Progenitor cell of endocrine pancreas (in vitro differentiated cells): ENCODE measurements around the gene FBXW2. TPM values are rescaled to one million over a fixed set of nuclear protein-coding genes. Genes with fewer than 3 reads are reported as not detected.

Experiments
- DNase-seq: peaks from one replicate; pipeline ENCODE4 v3.0.0; 2021; ENCODE audit warnings: low spot score; ENCODE audit not compliant: unreplicated experiment
- H3K27ac Mint-ChIP-seq: 2 replicates; pipeline ENCODE4 v1.8.0; 2021; ENCODE audit warnings: mild to moderate bottlenecking, moderate library complexity, mixed read lengths
- H3K27me3 Mint-ChIP-seq: 2 replicates; pipeline ENCODE4 v1.8.0; 2021; ENCODE audit warnings: mixed read lengths
- H3K36me3 Mint-ChIP-seq: 2 replicates; pipeline ENCODE4 v1.8.0; 2022; ENCODE audit warnings: mixed read lengths; ENCODE audit not compliant: insufficient read depth
- H3K4me1 Mint-ChIP-seq: 2 replicates; pipeline ENCODE4 v1.8.0; 2021; ENCODE audit warnings: low read depth, mixed read lengths
- H3K4me3 Mint-ChIP-seq: 2 replicates; pipeline ENCODE4 v1.8.0; 2021; ENCODE audit warnings: low read depth, mild to moderate bottlenecking, moderate library complexity, mixed read lengths
- H3K9me3 Mint-ChIP-seq: 2 replicates; pipeline ENCODE4 v1.8.0; 2021; ENCODE audit warnings: low read depth, mixed read lengths
- CTCF ChIP-seq: fragments of 200-600 bp; sonication (generic); IDR thresholded peaks from one replicate; pipeline ENCODE4 v1.5.0; 2021; ENCODE audit warnings: antibody characterized with exemption, mild to moderate bottlenecking; ENCODE audit not compliant: unreplicated experiment
- total RNA-seq: library from RNA; stranded (reverse); gene quantifications from 2 replicates; pipeline ENCODE4 v1.2.1, GENCODE V29; 2021

FBXW2 gene
- total RNA-seq, 1 donor from 2014 or later, result 66.0 TPM

GRCh38 chr9:120724757-120725400 lies 68.3 kb downstream of the FBXW2 start:
- DNase-seq, result no peak
- Mint-ChIP-seq H3K27me3 (peaks cover 9% of the 10 kb centered on the region), H3K27ac (no peak overlapping the region), H3K4me1 (no peaks in the 10 kb centered on the region), H3K4me3 (no peak overlapping the region), H3K9me3 (no peaks in the 10 kb centered on the region), H3K36me3 (no peaks in the 10 kb centered on the region)
- no peak for TF ChIP-seq CTCF

DNA sequence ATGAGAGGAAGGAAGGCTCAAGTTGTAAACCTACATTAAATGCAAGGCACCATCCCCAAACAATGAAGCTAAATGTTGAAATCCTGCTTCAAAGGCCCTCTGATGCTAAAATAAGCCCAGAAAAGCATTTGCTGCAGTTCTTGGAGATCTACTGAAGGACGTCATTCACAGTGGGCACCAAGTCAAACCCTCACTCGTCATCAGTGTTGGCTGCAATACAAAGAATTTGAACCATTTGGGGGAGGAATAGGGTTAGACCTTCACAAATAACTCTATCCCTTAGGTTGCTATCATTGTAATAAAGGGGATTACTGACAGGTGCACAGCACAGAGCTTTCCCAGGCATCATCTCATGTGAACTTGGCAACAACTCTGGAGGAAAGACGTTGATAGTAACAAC lies 69.7 kb downstream of the FBXW2 start:
- H3K27ac Mint-ChIP-seq, result no peak overlapping the region
- no peaks in the 10 kb centered on the region for H3K4me1 Mint-ChIP-seq
- no peaks in the 10 kb centered on the region for H3K9me3 Mint-ChIP-seq
- TF ChIP-seq CTCF, result no peak
- no peak overlapping the region for H3K4me3 Mint-ChIP-seq
- DNase-seq, result no peak
- no peaks in the 10 kb centered on the region for H3K36me3 Mint-ChIP-seq
- peaks cover 9% of the 10 kb centered on the region for H3K27me3 Mint-ChIP-seq

- no peaks in the 10 kb centered on the region for H3K9me3 Mint-ChIP-seq
- DNase-seq, result no peak
- no peak overlapping the region for H3K4me3 Mint-ChIP-seq
- no peak for TF ChIP-seq CTCF
- H3K4me1 Mint-ChIP-seq, result peaks cover 8% of the 10 kb centered on the region
- H3K27me3 Mint-ChIP-seq, result no peaks in the 10 kb centered on the region
- no peaks in the 10 kb centered on the region for H3K36me3 Mint-ChIP-seq
- H3K27ac Mint-ChIP-seq, result no peak overlapping the region
Measured at GRCh38 chr9:120720404-120720803, 72.8 kb downstream of the FBXW2 start.

GRCh38 chr9:120718316-120718715 lies 74.9 kb downstream of the FBXW2 start:
- H3K27me3 Mint-ChIP-seq, result no peaks in the 10 kb centered on the region
- H3K9me3 Mint-ChIP-seq, result no peaks in the 10 kb centered on the region
- peaks cover 11% of the 10 kb centered on the region for H3K4me1 Mint-ChIP-seq
- no peak overlapping the region for H3K4me3 Mint-ChIP-seq
- no peak overlapping the region for H3K27ac Mint-ChIP-seq
- no peak for TF ChIP-seq CTCF
- H3K36me3 Mint-ChIP-seq, result no peaks in the 10 kb centered on the region
- no peak for DNase-seq

GRCh38 chr9:120717176-120717575 lies 76.0 kb downstream of the FBXW2 start:
- Mint-ChIP-seq H3K4me1 (peaks cover 20% of the 10 kb centered on the region), H3K36me3 (no peaks in the 10 kb centered on the region), H3K27ac (no peak overlapping the region), H3K9me3 (no peaks in the 10 kb centered on the region), H3K27me3 (no peaks in the 10 kb centered on the region), H3K4me3 (no peak overlapping the region)
- no peak for DNase-seq
- TF ChIP-seq CTCF, result no peak
